ENCODE results near the gene DMGDH. TPM values are rescaled to one million over a fixed set of nuclear protein-coding genes. Genes with fewer than 3 reads are reported as not detected.

Gene DMGDH
- total RNA-seq, 1 donor from 2014 or later: 0.36 TPM

DNA sequence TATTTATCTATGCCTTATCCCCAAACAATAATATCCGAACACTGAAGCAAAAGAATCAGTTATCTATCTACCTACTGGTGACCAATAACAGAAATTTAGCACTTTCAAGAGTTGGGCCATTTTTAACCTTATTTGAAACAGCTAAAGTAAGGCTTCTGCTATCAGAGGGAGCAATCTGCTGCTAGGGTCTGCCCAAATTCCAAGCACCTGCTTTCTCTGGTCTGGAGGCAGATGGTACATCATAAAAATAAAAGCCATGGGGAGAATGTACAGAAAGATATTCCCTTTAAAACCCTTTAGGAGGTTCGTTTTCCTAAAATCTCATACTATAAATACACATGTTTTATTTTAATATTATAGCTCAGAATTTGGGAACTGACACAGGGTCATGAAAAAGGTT lies 46.7 kb downstream of the DMGDH start:
- no peak for TF ChIP-seq CTCF (IDR thresholded peaks at IDR 0.05; ENCODE audit: unreplicated experiment)
- Mint-ChIP-seq H3K36me3 (ENCODE audit: low read depth, unreplicated experiment) (no peaks in the 10 kb centered on the region), H3K27me3 (ENCODE audit: unreplicated experiment) (no peaks in the 10 kb centered on the region), H3K4me1 (ENCODE audit: unreplicated experiment) (peaks cover 10% of the 10 kb centered on the region), H3K27ac (ENCODE audit: unreplicated experiment) (no peak overlapping the region), H3K9me3 (ENCODE audit: unreplicated experiment) (no peaks in the 10 kb centered on the region), H3K4me3 (ENCODE audit: unreplicated experiment) (no peak overlapping the region)
- no peak for DNase-seq (ENCODE audit: low spot score)

DNA sequence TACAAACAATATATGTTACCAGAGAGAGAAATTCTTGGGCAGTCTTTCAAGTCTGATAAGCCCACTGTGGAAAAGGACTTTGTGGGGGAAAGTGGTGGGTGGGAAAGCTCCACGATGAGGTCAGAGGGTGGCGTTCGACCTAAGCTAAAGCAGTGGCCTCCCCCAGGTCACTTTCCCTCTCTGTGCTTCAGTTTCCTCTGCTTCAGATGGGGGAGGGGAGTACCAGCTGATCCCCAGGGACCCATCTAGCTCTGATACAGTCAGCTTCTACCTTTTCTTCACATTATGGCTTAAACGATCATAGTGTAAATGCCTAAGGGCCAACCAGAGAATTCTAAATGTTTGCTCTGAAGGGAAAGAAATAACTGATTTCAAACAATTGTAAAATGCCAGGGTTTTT lies 47.7 kb downstream of the DMGDH start:
- peaks cover 10% of the 10 kb centered on the region for H3K4me1 Mint-ChIP-seq (ENCODE audit: unreplicated experiment)
- no peaks in the 10 kb centered on the region for H3K36me3 Mint-ChIP-seq (ENCODE audit: low read depth, unreplicated experiment)
- TF ChIP-seq CTCF (IDR thresholded peaks at IDR 0.05; ENCODE audit: unreplicated experiment): no peak
- no peaks in the 10 kb centered on the region for H3K9me3 Mint-ChIP-seq (ENCODE audit: unreplicated experiment)
- H3K4me3 Mint-ChIP-seq (ENCODE audit: unreplicated experiment): no peak overlapping the region
- no peaks in the 10 kb centered on the region for H3K27me3 Mint-ChIP-seq (ENCODE audit: unreplicated experiment)
- DNase-seq (ENCODE audit: low spot score): no peak
- no peak overlapping the region for H3K27ac Mint-ChIP-seq (ENCODE audit: unreplicated experiment)

GRCh38 chr5:79020861-79021561 lies 48.5 kb downstream of the DMGDH start:
- peak overlapping the region; percentile 19 for H3K27ac Mint-ChIP-seq (ENCODE audit: unreplicated experiment)
- no peak overlapping the region for H3K4me3 Mint-ChIP-seq (ENCODE audit: unreplicated experiment)
- peak; percentile 64 for DNase-seq (ENCODE audit: low spot score)
- H3K9me3 Mint-ChIP-seq (ENCODE audit: unreplicated experiment): no peaks in the 10 kb centered on the region
- H3K36me3 Mint-ChIP-seq (ENCODE audit: low read depth, unreplicated experiment): no peaks in the 10 kb centered on the region
- H3K4me1 Mint-ChIP-seq (ENCODE audit: unreplicated experiment): peaks cover 10% of the 10 kb centered on the region
- peak; percentile 52 for TF ChIP-seq CTCF (IDR thresholded peaks at IDR 0.05; ENCODE audit: unreplicated experiment)
- no peaks in the 10 kb centered on the region for H3K27me3 Mint-ChIP-seq (ENCODE audit: unreplicated experiment)

- Mint-ChIP-seq H3K4me3 (ENCODE audit: unreplicated experiment) (no peak overlapping the region), H3K36me3 (ENCODE audit: low read depth, unreplicated experiment) (no peaks in the 10 kb centered on the region), H3K27me3 (ENCODE audit: unreplicated experiment) (no peaks in the 10 kb centered on the region), H3K27ac (ENCODE audit: unreplicated experiment) (no peak overlapping the region), H3K4me1 (ENCODE audit: unreplicated experiment) (no peaks in the 10 kb centered on the region), H3K9me3 (ENCODE audit: unreplicated experiment) (peaks cover 7% of the 10 kb centered on the region)
- DNase-seq (ENCODE audit: low spot score): no peak
- no peak for TF ChIP-seq CTCF (IDR thresholded peaks at IDR 0.05; ENCODE audit: unreplicated experiment)
These were observed 54.8 kb downstream of the DMGDH start for GRCh38 chr5:79014631-79015030.

DNA sequence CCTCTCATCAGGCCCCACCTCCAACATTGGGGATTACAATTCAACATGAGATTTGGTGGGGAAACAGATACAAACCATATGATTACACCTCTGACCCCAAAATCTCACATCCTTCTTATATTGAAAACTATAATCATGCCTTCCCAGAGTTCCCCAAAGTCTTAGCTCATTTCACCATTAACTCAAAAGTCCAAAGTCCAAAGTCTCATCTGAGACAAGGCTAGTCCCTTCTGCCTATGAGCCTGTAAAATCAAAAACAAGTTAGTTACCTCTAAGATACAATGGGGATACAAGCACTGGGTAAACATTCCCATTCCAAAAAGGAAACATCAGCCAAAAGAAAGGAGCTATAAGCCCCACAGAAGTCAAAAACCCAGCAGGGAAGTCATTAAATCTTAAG lies 57.6 kb downstream of the DMGDH start:
- Mint-ChIP-seq H3K27ac (ENCODE audit: unreplicated experiment) (no peak overlapping the region), H3K36me3 (ENCODE audit: low read depth, unreplicated experiment) (no peaks in the 10 kb centered on the region), H3K4me3 (ENCODE audit: unreplicated experiment) (no peak overlapping the region), H3K9me3 (ENCODE audit: unreplicated experiment) (peaks cover 7% of the 10 kb centered on the region), H3K27me3 (ENCODE audit: unreplicated experiment) (no peaks in the 10 kb centered on the region), H3K4me1 (ENCODE audit: unreplicated experiment) (no peaks in the 10 kb centered on the region)
- TF ChIP-seq CTCF (IDR thresholded peaks at IDR 0.05; ENCODE audit: unreplicated experiment): no peak
- no peak for DNase-seq (ENCODE audit: low spot score)

Measured in endothelial cell (in vitro differentiated cells).